ENCODE measurements around the gene FOXC2.

DNA sequence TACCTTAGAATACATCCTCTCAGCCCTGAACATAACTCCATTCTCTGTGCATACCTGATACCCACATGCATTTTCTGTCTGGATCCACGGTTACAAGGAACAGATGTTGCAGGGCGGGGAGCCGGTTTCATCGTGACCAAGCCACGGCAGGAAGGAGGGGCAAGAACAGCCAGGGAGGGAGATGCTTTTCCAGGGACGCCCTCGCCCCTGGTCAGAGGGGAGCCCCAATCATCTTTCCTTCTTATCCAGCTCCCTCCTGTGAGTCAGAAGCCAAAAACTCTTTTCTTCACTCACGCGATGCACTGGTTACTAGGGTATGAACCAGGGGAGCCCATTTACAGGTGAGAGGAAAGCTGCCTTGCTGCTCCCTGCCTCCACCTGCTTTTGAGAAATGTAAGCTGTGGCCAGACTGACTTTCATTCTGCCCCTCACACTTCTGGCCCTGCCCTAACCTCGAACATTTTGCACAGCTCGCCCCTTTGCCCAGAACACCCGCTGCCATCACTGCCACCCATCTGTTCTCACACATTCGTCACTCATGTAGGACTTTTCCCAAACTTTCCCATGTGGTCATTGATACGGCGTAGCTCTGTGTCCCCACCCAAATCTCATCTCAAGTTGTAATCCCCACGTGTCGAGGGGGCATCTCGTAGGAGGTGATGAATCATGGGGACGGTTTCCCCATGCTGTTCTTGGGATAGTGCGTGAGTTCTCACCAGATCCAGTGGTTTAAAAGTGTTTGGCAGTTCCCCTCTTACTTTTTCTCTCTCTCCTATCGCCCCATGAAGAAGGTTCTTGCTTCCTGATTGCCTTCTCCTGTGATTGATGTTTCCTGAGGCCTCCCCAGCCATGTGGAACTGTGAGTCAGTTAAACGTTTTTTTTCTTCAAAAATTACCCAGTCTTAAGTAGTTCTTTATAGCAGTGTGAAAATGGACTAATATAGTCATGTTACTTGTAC is 32.3 kb downstream of the FOXC2 start:
- TF ChIP-seq, protein P1, sequence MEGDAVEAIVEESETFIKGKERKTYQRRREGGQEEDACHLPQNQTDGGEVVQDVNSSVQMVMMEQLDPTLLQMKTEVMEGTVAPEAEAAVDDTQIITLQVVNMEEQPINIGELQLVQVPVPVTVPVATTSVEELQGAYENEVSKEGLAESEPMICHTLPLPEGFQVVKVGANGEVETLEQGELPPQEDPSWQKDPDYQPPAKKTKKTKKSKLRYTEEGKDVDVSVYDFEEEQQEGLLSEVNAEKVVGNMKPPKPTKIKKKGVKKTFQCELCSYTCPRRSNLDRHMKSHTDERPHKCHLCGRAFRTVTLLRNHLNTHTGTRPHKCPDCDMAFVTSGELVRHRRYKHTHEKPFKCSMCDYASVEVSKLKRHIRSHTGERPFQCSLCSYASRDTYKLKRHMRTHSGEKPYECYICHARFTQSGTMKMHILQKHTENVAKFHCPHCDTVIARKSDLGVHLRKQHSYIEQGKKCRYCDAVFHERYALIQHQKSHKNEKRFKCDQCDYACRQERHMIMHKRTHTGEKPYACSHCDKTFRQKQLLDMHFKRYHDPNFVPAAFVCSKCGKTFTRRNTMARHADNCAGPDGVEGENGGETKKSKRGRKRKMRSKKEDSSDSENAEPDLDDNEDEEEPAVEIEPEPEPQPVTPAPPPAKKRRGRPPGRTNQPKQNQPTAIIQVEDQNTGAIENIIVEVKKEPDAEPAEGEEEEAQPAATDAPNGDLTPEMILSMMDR (IDR thresholded peaks at IDR 0.05): no peak
- no peak for TF ChIP-seq POLR2AphosphoS5 (IDR thresholded peaks at IDR 0.05)

Measured in sigmoid colon (tissue), 4 donors.